ENCODE data around the gene CPB1.

DNA sequence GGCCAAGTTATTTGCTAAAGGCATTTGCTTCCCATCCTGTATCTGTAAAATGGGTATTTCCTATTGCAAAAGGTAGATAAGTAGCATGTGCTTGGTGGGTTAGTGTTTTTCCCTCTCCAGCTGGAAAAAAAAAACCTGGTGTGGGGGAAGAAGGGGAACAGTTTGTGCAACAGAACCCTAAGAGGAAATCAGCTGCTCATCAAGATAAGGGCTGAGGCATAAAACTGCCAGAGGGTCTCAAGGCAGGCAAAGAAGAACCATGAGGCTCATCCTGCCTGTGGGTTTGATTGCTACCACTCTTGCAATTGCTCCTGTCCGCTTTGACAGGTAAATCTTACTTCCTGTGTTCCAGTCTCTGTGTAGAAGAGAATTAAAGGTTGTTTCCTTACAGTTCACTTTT lies 37.4 kb downstream of the CPB1 start, which contains the start of gene CPA3:
- TF ChIP-seq, protein P1, sequence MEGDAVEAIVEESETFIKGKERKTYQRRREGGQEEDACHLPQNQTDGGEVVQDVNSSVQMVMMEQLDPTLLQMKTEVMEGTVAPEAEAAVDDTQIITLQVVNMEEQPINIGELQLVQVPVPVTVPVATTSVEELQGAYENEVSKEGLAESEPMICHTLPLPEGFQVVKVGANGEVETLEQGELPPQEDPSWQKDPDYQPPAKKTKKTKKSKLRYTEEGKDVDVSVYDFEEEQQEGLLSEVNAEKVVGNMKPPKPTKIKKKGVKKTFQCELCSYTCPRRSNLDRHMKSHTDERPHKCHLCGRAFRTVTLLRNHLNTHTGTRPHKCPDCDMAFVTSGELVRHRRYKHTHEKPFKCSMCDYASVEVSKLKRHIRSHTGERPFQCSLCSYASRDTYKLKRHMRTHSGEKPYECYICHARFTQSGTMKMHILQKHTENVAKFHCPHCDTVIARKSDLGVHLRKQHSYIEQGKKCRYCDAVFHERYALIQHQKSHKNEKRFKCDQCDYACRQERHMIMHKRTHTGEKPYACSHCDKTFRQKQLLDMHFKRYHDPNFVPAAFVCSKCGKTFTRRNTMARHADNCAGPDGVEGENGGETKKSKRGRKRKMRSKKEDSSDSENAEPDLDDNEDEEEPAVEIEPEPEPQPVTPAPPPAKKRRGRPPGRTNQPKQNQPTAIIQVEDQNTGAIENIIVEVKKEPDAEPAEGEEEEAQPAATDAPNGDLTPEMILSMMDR (IDR thresholded peaks at IDR 0.05): no peak
- TF ChIP-seq POLR2A (IDR thresholded peaks at IDR 0.05): no peak
